ENCODE data around the gene PTOV1.
"Not testable (repeated sequence)": the region's sequence is repeated elsewhere in the genome, so short reads cannot be mapped to it uniquely, and the experiment has no call there.

DNA sequence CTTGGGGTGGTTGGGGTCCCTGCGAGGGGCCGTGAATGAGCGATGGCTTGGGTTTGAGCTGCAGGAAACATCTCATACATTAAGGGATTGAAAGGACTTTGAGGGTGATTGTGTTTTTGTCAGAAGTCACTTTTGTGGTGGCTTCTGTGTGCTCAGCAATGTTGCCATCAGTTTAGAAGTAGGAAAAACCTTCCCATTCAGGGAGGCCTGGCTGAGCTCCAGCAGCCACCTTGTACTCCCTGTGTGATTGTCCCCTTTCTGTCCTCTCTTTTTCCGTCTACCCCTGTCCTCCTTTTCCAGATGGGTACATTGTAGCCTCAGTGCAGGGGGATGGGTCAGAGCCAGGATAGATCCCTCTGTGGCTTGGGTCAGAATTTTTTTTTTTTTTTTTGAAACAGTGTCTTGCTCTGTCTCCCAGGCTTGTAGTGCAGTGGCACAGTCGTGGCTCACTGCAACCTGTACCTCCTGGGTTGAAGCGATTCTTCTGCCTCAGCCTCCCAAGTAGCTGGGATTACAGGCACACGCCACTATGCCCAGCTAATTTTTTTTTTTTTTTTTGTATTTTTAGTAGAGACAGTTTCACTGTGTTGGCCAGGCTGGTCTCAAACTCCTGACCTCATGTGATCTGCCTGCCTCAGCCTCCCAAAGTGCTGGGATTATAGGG, 31.4 kb upstream of the PTOV1 start:
- not testable (repeated sequence) for TF ChIP-seq YY1 (IDR thresholded peaks at IDR 0.05; ENCODE audit: insufficient read depth, insufficient read length); ZNF274 (IDR thresholded peaks at IDR 0.05; ENCODE audit: low read depth, low read length)

Data from NT2/D1 (cell line).